Mesothelial cell of epicardium (in vitro differentiated cells): Measurements from ENCODE around the gene PTCH1. TPM values are rescaled to one million over a fixed set of nuclear protein-coding genes. Genes with fewer than 3 reads are reported as not detected.

Source experiments
- DNase-seq, 2 experiments: peaks; one replicate each; pipeline ENCODE4 v3.0.0; 2021; ENCODE audit warnings: low spot score in 2 of 2; ENCODE audit not compliant: unreplicated experiment in 2 of 2
- H3K27ac Mint-ChIP-seq: 2 replicates; pipeline ENCODE4 v1.8.0; 2021; ENCODE audit warnings: mixed read lengths
- H3K27me3 Mint-ChIP-seq: 2 replicates; pipeline ENCODE4 v1.8.0; 2021; ENCODE audit warnings: low read depth, mixed read lengths
- H3K36me3 Mint-ChIP-seq: 2 replicates; pipeline ENCODE4 v1.8.0; 2021; ENCODE audit warnings: mixed read lengths
- H3K4me1 Mint-ChIP-seq: 2 replicates; pipeline ENCODE4 v1.8.0; 2021; ENCODE audit warnings: mixed read lengths
- H3K4me3 Mint-ChIP-seq: 2 replicates; pipeline ENCODE4 v1.8.0; 2021; ENCODE audit warnings: mild to moderate bottlenecking, moderate library complexity, mixed read lengths
- H3K9me3 Mint-ChIP-seq: 2 replicates; pipeline ENCODE4 v1.8.0; 2021; ENCODE audit warnings: mixed read lengths
- CTCF ChIP-seq: fragments of 200-600 bp; sonication (generic); IDR thresholded peaks from one replicate; pipeline ENCODE4 v1.5.0; 2021; ENCODE audit warnings: antibody characterized with exemption; ENCODE audit not compliant: unreplicated experiment
- total RNA-seq: library from RNA; stranded (reverse); gene quantifications from 3 replicates; pipeline ENCODE4 v1.2.1, GENCODE V29; 2021

The PTCH1 gene
- total RNA-seq, 1 donor from 2014 or later, result 36.1 TPM

GRCh38 chr9:95499847-95500246, 16.9 kb downstream of the PTCH1 start:
- peaks cover 85% of the 10 kb centered on the region for H3K4me1 Mint-ChIP-seq
- peak overlapping the region; percentile 23 for H3K4me3 Mint-ChIP-seq

GRCh38 chr9:95499046-95499676, 17.6 kb downstream of the PTCH1 start:
- Mint-ChIP-seq H3K27me3 (no peaks in the 10 kb centered on the region), H3K9me3 (no peaks in the 10 kb centered on the region), H3K4me3 (no peak overlapping the region), H3K4me1 (peaks cover 87% of the 10 kb centered on the region), H3K27ac (peak overlapping the region; percentile 69), H3K36me3 (peaks cover 4% of the 10 kb centered on the region)
- TF ChIP-seq CTCF, result no peak
- no peak for DNase-seq

More at GRCh38 chr9:95499847-95500246, 16.9 kb downstream of the PTCH1 start:
- H3K27ac Mint-ChIP-seq, result peak overlapping the region; percentile 69
- TF ChIP-seq CTCF, result no peak
- no peak for DNase-seq
- no peaks in the 10 kb centered on the region for H3K9me3 Mint-ChIP-seq
- H3K27me3 Mint-ChIP-seq, result no peaks in the 10 kb centered on the region
- no peaks in the 10 kb centered on the region for H3K36me3 Mint-ChIP-seq

GRCh38 chr9:95498641-95499040, 18.1 kb downstream of the PTCH1 start:
- Mint-ChIP-seq H3K9me3 (no peaks in the 10 kb centered on the region), H3K4me1 (peaks cover 85% of the 10 kb centered on the region), H3K27ac (no peak overlapping the region), H3K36me3 (peaks cover 4% of the 10 kb centered on the region), H3K4me3 (no peak overlapping the region), H3K27me3 (no peaks in the 10 kb centered on the region)
- no peak for DNase-seq
- no peak for TF ChIP-seq CTCF

- H3K36me3 Mint-ChIP-seq, result peaks cover 4% of the 10 kb centered on the region
- H3K4me3 Mint-ChIP-seq, result no peak overlapping the region
- no peak for TF ChIP-seq CTCF
- no peaks in the 10 kb centered on the region for H3K9me3 Mint-ChIP-seq
- DNase-seq, result no peak
- H3K4me1 Mint-ChIP-seq, result peaks cover 78% of the 10 kb centered on the region
- peak overlapping the region; percentile 13 for H3K27ac Mint-ChIP-seq
- H3K27me3 Mint-ChIP-seq, result no peaks in the 10 kb centered on the region
Measured at GRCh38 chr9:95497772-95498171, 19.0 kb downstream of the PTCH1 start.

- no peak for DNase-seq
- Mint-ChIP-seq H3K4me3 (no peak overlapping the region), H3K27me3 (no peaks in the 10 kb centered on the region), H3K9me3 (no peaks in the 10 kb centered on the region), H3K4me1 (peaks cover 71% of the 10 kb centered on the region), H3K27ac (peak overlapping the region; percentile 57), H3K36me3 (peaks cover 4% of the 10 kb centered on the region)
- no peak for TF ChIP-seq CTCF
Measured at GRCh38 chr9:95496687-95497086, 20.1 kb downstream of the PTCH1 start.
